Sigmoid colon (tissue), 7 donors: ENCODE data around the gene CASQ2. TPM values are rescaled to one million over a fixed set of nuclear protein-coding genes. Genes with fewer than 3 reads are reported as not detected.

Experiments used
- DNase-seq: peaks from one replicate; pipeline ENCODE4 v3.0.0-alpha.2; 2019
- H3K27ac ChIP-seq, 4 donors: fragments of 200-600 bp; sonication (generic); one replicate each; pipeline ENCODE4 v1.5.1; 2016 to 2019; ENCODE audit warnings: mild to moderate bottlenecking in 1 of 4
- H3K27me3 ChIP-seq, 3 donors: fragments of 200-600 bp; sonication (generic); one replicate each; pipeline ENCODE4 v1.5.1; 2019; ENCODE audit warnings: mild to moderate bottlenecking in 1 of 3
- H3K36me3 ChIP-seq, 4 donors: fragments of 200-600 bp; sonication (generic); one replicate each; pipeline ENCODE4 v1.5.1; 2016 to 2019
- H3K4me1 ChIP-seq, 4 donors: fragments of 200-600 bp; sonication (generic); one replicate each; pipeline ENCODE4 v1.5.1; 2017 to 2019
- H3K4me3 ChIP-seq, 4 donors: fragments of 200-600 bp; sonication (generic); one replicate each; pipeline ENCODE4 v1.5.1; 2017 to 2019; ENCODE audit warnings: mild to moderate bottlenecking in 2 of 4, moderate library complexity in 1 of 4
- H3K9me3 ChIP-seq, 4 donors: fragments of 200-600 bp in 3 of 4; sonication (generic) in 3 of 4; one replicate each; pipeline versions ENCODE4 v1.5.1 to v1.6.1; 2013 to 2019
- EP300 ChIP-seq, 4 donors: sonication (generic); formaldehyde crosslinking; IDR thresholded peaks; one replicate each; pipeline ENCODE4 v1.6.1; 2017; ENCODE audit warnings: antibody characterized with exemption in 4 of 4
- POLR2A ChIP-seq, 2 donors: fragments of 450-650 bp; IDR thresholded peaks; one replicate each; pipeline ENCODE4 v1.6.1; 2016; ENCODE audit warnings: antibody characterized with exemption in 2 of 2, mild to moderate bottlenecking in 2 of 2, moderate library complexity in 2 of 2
- POLR2AphosphoS5 ChIP-seq, 4 donors: sonication (generic); formaldehyde crosslinking; IDR thresholded peaks; one replicate each; pipeline ENCODE4 v1.6.1; 2017; ENCODE audit warnings: antibody characterized with exemption in 4 of 4
- WGBS, 2 donors: extraction: QIAGEN DNeasy Blood & Tissue Kit; methylation state at CpG; one replicate each; pipeline ENCODE4 v1.1.7; 2013; 5-methylcytosine and 5-hydroxymethylcytosine counted together
- intact Hi-C: fragments of 100-400 bp; cut with DNase I; formaldehyde crosslinking; loops from one replicate; pipeline ENCODE4 v1.15.1; 2023
- polyA plus RNA-seq, 3 donors: library from polyadenylated mRNA; stranded (reverse); fragments of 200-250 nt; gene quantifications; one replicate each; pipeline ENCODE4 v1.2.3, GENCODE V29; 2013
- total RNA-seq, 4 donors: library from RNA; depleted of rRNA; stranded (reverse); fragments of >200 nt; gene quantifications; one replicate each; pipeline ENCODE4 v1.1.0, GENCODE V29; 2016
- TF ChIP-seq, protein P1 (sequence below), 4 experiments: fragments of 450-650 bp in 3 of 4; fragments of 200-600 bp in 1 of 4; IDR thresholded peaks; one replicate each; pipeline ENCODE4 v1.5.1; 2016 to 2019; ENCODE audit warnings: antibody characterized with exemption in 4 of 4, mild to moderate bottlenecking in 3 of 4, moderate library complexity in 2 of 4
- donor health status: healthy with polysubstance abuse.
- donor health status: Bipolar disorder and iron deficiency.
- donor health status: healthy.

CASQ2 gene
- total and polyA plus RNA-seq, 7 donors = 0.46 to 160 (median 58.3) TPM

DNA sequence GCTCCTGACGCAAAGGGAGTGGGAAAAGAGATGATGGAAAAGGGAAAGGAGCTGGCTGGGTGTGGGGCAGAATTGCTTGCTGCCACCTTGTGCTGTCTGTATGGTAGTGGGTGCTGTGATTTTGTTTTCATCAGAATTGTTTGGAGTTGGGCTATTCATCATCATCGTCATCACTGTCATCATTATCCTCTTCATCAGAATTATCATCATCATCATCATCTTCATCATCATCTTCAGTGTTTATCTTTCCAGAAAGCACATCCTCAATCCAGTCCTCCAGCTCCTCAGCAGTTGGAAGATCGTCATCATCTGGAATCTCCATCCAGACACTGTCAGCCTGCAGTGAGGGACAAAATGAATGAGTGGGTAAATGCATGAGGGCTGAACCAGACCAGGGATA is 67.4 kb downstream of the CASQ2 start:
- H3K27me3 ChIP-seq = no peaks in the 10 kb centered on the region
- intact Hi-C loops = loop anchor here (10.0 kb wide), 1 partner anchor 566 kb away; no protein-coding TSS in a partner anchor
- H3K27ac ChIP-seq = no peak overlapping the region
- no peaks in the 10 kb centered on the region for H3K4me1 ChIP-seq
- TF ChIP-seq EP300 (IDR thresholded peaks at IDR 0.05) (no peak), POLR2AphosphoS5 (IDR thresholded peaks at IDR 0.05) (no peak), POLR2A (IDR thresholded peaks at IDR 0.05) (no peak)
- TF ChIP-seq, protein P1, sequence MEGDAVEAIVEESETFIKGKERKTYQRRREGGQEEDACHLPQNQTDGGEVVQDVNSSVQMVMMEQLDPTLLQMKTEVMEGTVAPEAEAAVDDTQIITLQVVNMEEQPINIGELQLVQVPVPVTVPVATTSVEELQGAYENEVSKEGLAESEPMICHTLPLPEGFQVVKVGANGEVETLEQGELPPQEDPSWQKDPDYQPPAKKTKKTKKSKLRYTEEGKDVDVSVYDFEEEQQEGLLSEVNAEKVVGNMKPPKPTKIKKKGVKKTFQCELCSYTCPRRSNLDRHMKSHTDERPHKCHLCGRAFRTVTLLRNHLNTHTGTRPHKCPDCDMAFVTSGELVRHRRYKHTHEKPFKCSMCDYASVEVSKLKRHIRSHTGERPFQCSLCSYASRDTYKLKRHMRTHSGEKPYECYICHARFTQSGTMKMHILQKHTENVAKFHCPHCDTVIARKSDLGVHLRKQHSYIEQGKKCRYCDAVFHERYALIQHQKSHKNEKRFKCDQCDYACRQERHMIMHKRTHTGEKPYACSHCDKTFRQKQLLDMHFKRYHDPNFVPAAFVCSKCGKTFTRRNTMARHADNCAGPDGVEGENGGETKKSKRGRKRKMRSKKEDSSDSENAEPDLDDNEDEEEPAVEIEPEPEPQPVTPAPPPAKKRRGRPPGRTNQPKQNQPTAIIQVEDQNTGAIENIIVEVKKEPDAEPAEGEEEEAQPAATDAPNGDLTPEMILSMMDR (IDR thresholded peaks at IDR 0.05) = no peak
- no peaks in the 10 kb centered on the region for H3K9me3 ChIP-seq
- peaks cover 0 to 53% (median 17%) of the 10 kb centered on the region in 4 donors for H3K36me3 ChIP-seq
- 91 to 95% methylated on average over 3 of the region's 3 CpGs for WGBS, 2 donors
- H3K4me3 ChIP-seq = no peak overlapping the region
- DNase-seq = no peak

DNA sequence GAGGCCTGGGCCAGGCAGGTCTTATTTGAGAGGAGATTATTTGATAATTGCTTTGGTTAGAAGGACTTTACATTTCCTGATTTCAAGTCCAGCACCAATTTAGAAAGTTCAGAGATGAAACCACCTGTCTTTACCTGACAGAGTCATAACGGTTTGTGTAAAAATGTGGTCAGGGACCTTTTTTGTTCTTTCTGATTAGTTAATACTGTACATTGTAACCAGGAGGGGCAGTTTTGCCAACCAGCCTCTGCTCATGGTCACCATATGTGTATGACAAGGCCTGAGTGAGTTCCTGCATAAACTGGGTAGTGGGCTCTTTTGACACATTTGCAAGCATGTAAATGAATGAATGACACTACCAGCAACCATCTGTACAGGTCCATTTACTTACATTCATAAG is 70.9 kb downstream of the CASQ2 start:
- WGBS, 2 donors = 76 to 79% methylated on average over 1 of the region's 1 CpG
- DNase-seq = no peak
- intact Hi-C loops = no loop called here
- H3K9me3 ChIP-seq = no peaks in the 10 kb centered on the region
- H3K27ac ChIP-seq = no peak overlapping the region
- no peaks in the 10 kb centered on the region for H3K27me3 ChIP-seq
- peaks cover 0 to 28% (median 16%) of the 10 kb centered on the region in 4 donors for H3K36me3 ChIP-seq
- H3K4me1 ChIP-seq = no peaks in the 10 kb centered on the region
- no peak overlapping the region for H3K4me3 ChIP-seq
- TF ChIP-seq POLR2AphosphoS5 (IDR thresholded peaks at IDR 0.05) (peak in 1 of 4 donors; percentile 12), EP300 (IDR thresholded peaks at IDR 0.05) (no peak)

GRCh38 chr1:115694805-115695204 is 73.7 kb downstream of the CASQ2 start:
- Histone ChIP-seq H3K9me3 (no peaks in the 10 kb centered on the region), H3K36me3 (peaks cover 5 to 28% (median 18%) of the 10 kb centered on the region in 4 donors), H3K27ac (no peak overlapping the region), H3K4me1 (no peaks in the 10 kb centered on the region), H3K4me3 (no peak overlapping the region), H3K27me3 (no peaks in the 10 kb centered on the region)
- TF ChIP-seq POLR2AphosphoS5 (IDR thresholded peaks at IDR 0.05) (no peak), EP300 (IDR thresholded peaks at IDR 0.05) (no peak), POLR2A (IDR thresholded peaks at IDR 0.05) (no peak)
- TF ChIP-seq, protein P1 (IDR thresholded peaks at IDR 0.05) = no peak
- whole genome bisulfite sequencing, 2 donors = 93% methylated on average over 3 of the region's 3 CpGs
- intact Hi-C loops = no loop called here
- no peak for DNase-seq

- Histone ChIP-seq H3K27ac (no peak overlapping the region), H3K27me3 (no peaks in the 10 kb centered on the region), H3K4me1 (no peaks in the 10 kb centered on the region), H3K9me3 (no peaks in the 10 kb centered on the region), H3K36me3 (peaks cover 10 to 38% (median 20%) of the 10 kb centered on the region in 4 donors), H3K4me3 (no peak overlapping the region)
- no peak for TF ChIP-seq POLR2AphosphoS5 (IDR thresholded peaks at IDR 0.05)
- TF ChIP-seq EP300 (IDR thresholded peaks at IDR 0.05) = no peak
- no peak for TF ChIP-seq POLR2A (IDR thresholded peaks at IDR 0.05)
- TF ChIP-seq, protein P1 (IDR thresholded peaks at IDR 0.05) = no peak
- intact Hi-C loops = no loop called here
- no peak for DNase-seq
- 96 to 98% methylated on average over 4 of the region's 4 CpGs for WGBS, 2 donors
These were observed 76.3 kb downstream of the CASQ2 start for GRCh38 chr1:115692224-115692623.

- no peaks in the 10 kb centered on the region for H3K27me3 ChIP-seq
- H3K36me3 ChIP-seq = peaks cover 11 to 50% (median 21%) of the 10 kb centered on the region in 4 donors
- no peak overlapping the region for H3K4me3 ChIP-seq
- DNase-seq = no peak
- no peak for TF ChIP-seq EP300 (IDR thresholded peaks at IDR 0.05)
- TF ChIP-seq POLR2A (IDR thresholded peaks at IDR 0.05) = no peak
- TF ChIP-seq, protein P1 (IDR thresholded peaks at IDR 0.05) = no peak
- no peak for TF ChIP-seq POLR2AphosphoS5 (IDR thresholded peaks at IDR 0.05)
- no peaks in the 10 kb centered on the region for H3K4me1 ChIP-seq
- H3K9me3 ChIP-seq = no peaks in the 10 kb centered on the region
- 91 to 94% methylated on average over 8 of the region's 8 CpGs for WGBS, 2 donors
- no peak overlapping the region for H3K27ac ChIP-seq
- intact Hi-C loops = no loop called here
These were observed 77.5 kb downstream of the CASQ2 start for GRCh38 chr1:115690972-115691371.
